ENCODE measurements around the gene FLT3.

DNA sequence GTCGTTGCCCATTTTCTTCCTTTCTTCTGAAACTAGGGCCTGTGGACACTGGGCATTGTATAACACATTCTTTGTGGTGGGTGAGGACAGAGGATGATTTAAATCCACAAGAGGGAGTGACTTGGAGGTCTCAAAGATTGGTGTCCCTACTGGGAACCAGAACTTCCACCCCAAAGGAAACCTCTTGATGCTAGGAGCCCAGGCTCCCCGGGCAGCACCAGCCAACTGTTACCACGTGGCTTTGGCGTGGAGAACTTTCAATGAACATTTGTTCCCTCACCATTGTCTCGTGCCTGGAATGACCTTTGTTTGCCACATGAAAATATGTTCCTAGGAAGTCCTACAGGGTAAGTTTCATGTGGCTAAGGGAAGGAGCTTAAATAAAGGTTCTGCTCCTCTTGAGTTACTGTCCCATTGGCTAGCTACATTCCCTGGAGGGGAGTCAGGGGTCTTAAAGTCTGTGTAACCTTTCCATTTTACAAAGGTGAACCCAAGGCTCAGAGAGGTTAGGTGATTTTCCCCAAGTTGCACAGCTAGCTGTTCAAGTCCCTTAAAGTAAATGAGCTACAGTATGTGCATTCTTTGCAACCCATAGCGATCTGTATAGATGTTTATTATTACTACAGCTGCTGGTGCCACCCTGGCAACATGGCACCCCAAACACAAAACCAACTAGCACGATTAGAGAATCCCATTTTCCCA is 126.3 kb downstream of the FLT3 start:
- TF ChIP-seq, protein P1, sequence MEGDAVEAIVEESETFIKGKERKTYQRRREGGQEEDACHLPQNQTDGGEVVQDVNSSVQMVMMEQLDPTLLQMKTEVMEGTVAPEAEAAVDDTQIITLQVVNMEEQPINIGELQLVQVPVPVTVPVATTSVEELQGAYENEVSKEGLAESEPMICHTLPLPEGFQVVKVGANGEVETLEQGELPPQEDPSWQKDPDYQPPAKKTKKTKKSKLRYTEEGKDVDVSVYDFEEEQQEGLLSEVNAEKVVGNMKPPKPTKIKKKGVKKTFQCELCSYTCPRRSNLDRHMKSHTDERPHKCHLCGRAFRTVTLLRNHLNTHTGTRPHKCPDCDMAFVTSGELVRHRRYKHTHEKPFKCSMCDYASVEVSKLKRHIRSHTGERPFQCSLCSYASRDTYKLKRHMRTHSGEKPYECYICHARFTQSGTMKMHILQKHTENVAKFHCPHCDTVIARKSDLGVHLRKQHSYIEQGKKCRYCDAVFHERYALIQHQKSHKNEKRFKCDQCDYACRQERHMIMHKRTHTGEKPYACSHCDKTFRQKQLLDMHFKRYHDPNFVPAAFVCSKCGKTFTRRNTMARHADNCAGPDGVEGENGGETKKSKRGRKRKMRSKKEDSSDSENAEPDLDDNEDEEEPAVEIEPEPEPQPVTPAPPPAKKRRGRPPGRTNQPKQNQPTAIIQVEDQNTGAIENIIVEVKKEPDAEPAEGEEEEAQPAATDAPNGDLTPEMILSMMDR (IDR thresholded peaks at IDR 0.05) = no peak
- no peak for TF ChIP-seq ZFX (IDR thresholded peaks at IDR 0.05; ENCODE audit: borderline replicate concordance)
